ENCODE measurements around the gene PIK3AP1.
A peak's percentile ranks its signal among the peaks of the same experiment; 100 is the strongest.

Gene PIK3AP1

GRCh38 chr10:96642973-96643372, 77.3 kb downstream of the PIK3AP1 start:
- H3K9me3 Mint-ChIP-seq = no peaks in the 10 kb centered on the region
- ATAC-seq (replicated peaks; ENCODE audit: extremely low read depth, poor library complexity, severe bottlenecking) = peak; percentile 68
- H3K36me3 Mint-ChIP-seq (ENCODE audit: insufficient read depth) = peaks cover 19% of the 10 kb centered on the region
- H3K4me1 Mint-ChIP-seq = peaks cover 15% of the 10 kb centered on the region
- no peak overlapping the region for H3K27ac Mint-ChIP-seq (ENCODE audit: low read depth)
- no peak overlapping the region for H3K4me3 Mint-ChIP-seq
- DNase-seq (ENCODE audit: low spot score in 2 of 2) = peak; percentile 42 to 43
- H3K27me3 Mint-ChIP-seq = no peaks in the 10 kb centered on the region

GRCh38 chr10:96642530-96642929, 77.8 kb downstream of the PIK3AP1 start:
- no peaks in the 10 kb centered on the region for H3K9me3 Mint-ChIP-seq
- DNase-seq (ENCODE audit: low spot score in 2 of 2) = no peak
- H3K36me3 Mint-ChIP-seq (ENCODE audit: insufficient read depth) = peaks cover 20% of the 10 kb centered on the region
- H3K4me3 Mint-ChIP-seq = no peak overlapping the region
- no peaks in the 10 kb centered on the region for H3K27me3 Mint-ChIP-seq
- H3K27ac Mint-ChIP-seq (ENCODE audit: low read depth) = peak overlapping the region; percentile 78
- no peak for ATAC-seq (replicated peaks; ENCODE audit: extremely low read depth, poor library complexity, severe bottlenecking)
- peaks cover 11% of the 10 kb centered on the region for H3K4me1 Mint-ChIP-seq

GRCh38 chr10:96641396-96642295, 78.7 kb downstream of the PIK3AP1 start:
- peaks cover 17% of the 10 kb centered on the region for H3K36me3 Mint-ChIP-seq (ENCODE audit: insufficient read depth)
- H3K9me3 Mint-ChIP-seq = no peaks in the 10 kb centered on the region
- H3K27me3 Mint-ChIP-seq = no peaks in the 10 kb centered on the region
- H3K4me3 Mint-ChIP-seq = no peak overlapping the region
- ATAC-seq (replicated peaks; ENCODE audit: extremely low read depth, poor library complexity, severe bottlenecking) (no peak), DNase-seq (ENCODE audit: low spot score in 2 of 2) (no peak)
- peaks cover 2% of the 10 kb centered on the region for H3K4me1 Mint-ChIP-seq
- peak overlapping the region; percentile 78 for H3K27ac Mint-ChIP-seq (ENCODE audit: low read depth)

DNA sequence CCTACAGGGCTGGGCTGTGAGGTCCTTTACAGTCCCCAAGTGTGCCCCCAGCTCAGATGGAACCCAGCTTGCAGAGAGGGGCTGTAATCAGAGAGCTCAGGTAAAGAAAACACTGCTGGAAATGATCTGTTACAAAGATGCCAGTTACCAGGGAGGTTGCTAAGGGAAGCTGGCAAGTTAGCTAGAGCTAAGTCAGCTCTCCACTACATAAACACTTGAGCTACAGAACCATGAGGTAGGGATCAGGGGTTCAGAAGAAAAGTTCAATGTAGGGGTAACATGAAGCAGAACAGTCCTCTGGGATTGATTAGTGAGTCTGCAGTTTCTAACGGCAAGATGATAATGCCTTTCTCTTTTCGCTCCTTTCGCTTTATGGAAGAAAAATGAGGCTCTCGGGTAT, 80.4 kb downstream of the PIK3AP1 start:
- Mint-ChIP-seq H3K36me3 (ENCODE audit: insufficient read depth) (peaks cover 15% of the 10 kb centered on the region), H3K27me3 (no peaks in the 10 kb centered on the region)

GRCh38 chr10:96638696-96639095, 81.6 kb downstream of the PIK3AP1 start:
- Mint-ChIP-seq H3K4me3 (no peak overlapping the region), H3K9me3 (no peaks in the 10 kb centered on the region), H3K27ac (ENCODE audit: low read depth) (no peak overlapping the region), H3K36me3 (ENCODE audit: insufficient read depth) (peaks cover 12% of the 10 kb centered on the region), H3K4me1 (no peaks in the 10 kb centered on the region), H3K27me3 (no peaks in the 10 kb centered on the region)
- DNase-seq (ENCODE audit: low spot score in 2 of 2) = no peak
- ATAC-seq (replicated peaks; ENCODE audit: extremely low read depth, poor library complexity, severe bottlenecking) = no peak

More for the DNA sequence above, 80.4 kb downstream of the PIK3AP1 start:
- Mint-ChIP-seq H3K4me1 (no peaks in the 10 kb centered on the region), H3K27ac (ENCODE audit: low read depth) (no peak overlapping the region), H3K9me3 (no peaks in the 10 kb centered on the region), H3K4me3 (no peak overlapping the region)
- no peak for ATAC-seq (replicated peaks; ENCODE audit: extremely low read depth, poor library complexity, severe bottlenecking)
- DNase-seq (ENCODE audit: low spot score in 2 of 2) = no peak

DNA sequence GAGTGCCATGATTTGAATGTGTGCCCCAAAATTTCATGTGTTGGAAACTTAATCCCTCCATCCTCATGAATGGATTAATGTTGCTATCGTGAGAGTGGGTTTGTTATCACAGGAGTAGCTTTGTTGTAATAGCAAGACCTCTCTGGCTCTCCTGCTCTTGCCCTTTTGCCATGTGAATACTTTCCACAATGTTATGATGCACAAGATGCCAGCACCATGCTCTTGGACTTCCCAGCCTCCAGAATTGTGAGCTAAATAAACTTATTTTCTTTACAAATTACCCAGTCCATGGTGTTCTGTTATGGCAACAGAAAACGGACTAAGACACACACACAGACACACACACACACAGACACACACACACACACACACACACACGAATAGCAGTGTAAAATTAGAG, 82.2 kb downstream of the PIK3AP1 start:
- no peak for DNase-seq (ENCODE audit: low spot score in 2 of 2)
- no peak for ATAC-seq (replicated peaks; ENCODE audit: extremely low read depth, poor library complexity, severe bottlenecking)
- no peaks in the 10 kb centered on the region for H3K9me3 Mint-ChIP-seq
- H3K4me1 Mint-ChIP-seq = no peaks in the 10 kb centered on the region
- no peaks in the 10 kb centered on the region for H3K27me3 Mint-ChIP-seq
- no peak overlapping the region for H3K4me3 Mint-ChIP-seq
- H3K36me3 Mint-ChIP-seq (ENCODE audit: insufficient read depth) = peaks cover 12% of the 10 kb centered on the region
- no peak overlapping the region for H3K27ac Mint-ChIP-seq (ENCODE audit: low read depth)

GRCh38 chr10:96637709-96638108, 82.6 kb downstream of the PIK3AP1 start:
- Mint-ChIP-seq H3K27me3 (no peaks in the 10 kb centered on the region), H3K27ac (ENCODE audit: low read depth) (no peak overlapping the region), H3K4me1 (no peaks in the 10 kb centered on the region), H3K4me3 (no peak overlapping the region), H3K36me3 (ENCODE audit: insufficient read depth) (peaks cover 12% of the 10 kb centered on the region), H3K9me3 (no peaks in the 10 kb centered on the region)
- DNase-seq (ENCODE audit: low spot score in 2 of 2) (no peak), ATAC-seq (replicated peaks; ENCODE audit: extremely low read depth, poor library complexity, severe bottlenecking) (no peak)

GRCh38 chr10:96636551-96636950, 83.8 kb downstream of the PIK3AP1 start:
- no peak overlapping the region for H3K27ac Mint-ChIP-seq (ENCODE audit: low read depth)
- H3K9me3 Mint-ChIP-seq = no peaks in the 10 kb centered on the region
- no peaks in the 10 kb centered on the region for H3K4me1 Mint-ChIP-seq
- no peak overlapping the region for H3K4me3 Mint-ChIP-seq
- ATAC-seq (replicated peaks; ENCODE audit: extremely low read depth, poor library complexity, severe bottlenecking) (no peak), DNase-seq (ENCODE audit: low spot score in 2 of 2) (no peak)
- no peaks in the 10 kb centered on the region for H3K27me3 Mint-ChIP-seq
- H3K36me3 Mint-ChIP-seq (ENCODE audit: insufficient read depth) = peaks cover 9% of the 10 kb centered on the region

- Mint-ChIP-seq H3K36me3 (ENCODE audit: insufficient read depth) (peaks cover 7% of the 10 kb centered on the region), H3K9me3 (no peaks in the 10 kb centered on the region), H3K27me3 (no peaks in the 10 kb centered on the region), H3K27ac (ENCODE audit: low read depth) (no peak overlapping the region), H3K4me1 (no peaks in the 10 kb centered on the region), H3K4me3 (no peak overlapping the region)
- no peak for DNase-seq (ENCODE audit: low spot score in 2 of 2)
- no peak for ATAC-seq (replicated peaks; ENCODE audit: extremely low read depth, poor library complexity, severe bottlenecking)
Observed at GRCh38 chr10:96632974-96633710, 87.2 kb downstream of the PIK3AP1 start.

GRCh38 chr10:96627292-96627691, 93.0 kb downstream of the PIK3AP1 start:
- H3K27me3 Mint-ChIP-seq = no peaks in the 10 kb centered on the region
- no peak for ATAC-seq (replicated peaks; ENCODE audit: extremely low read depth, poor library complexity, severe bottlenecking)

DNA sequence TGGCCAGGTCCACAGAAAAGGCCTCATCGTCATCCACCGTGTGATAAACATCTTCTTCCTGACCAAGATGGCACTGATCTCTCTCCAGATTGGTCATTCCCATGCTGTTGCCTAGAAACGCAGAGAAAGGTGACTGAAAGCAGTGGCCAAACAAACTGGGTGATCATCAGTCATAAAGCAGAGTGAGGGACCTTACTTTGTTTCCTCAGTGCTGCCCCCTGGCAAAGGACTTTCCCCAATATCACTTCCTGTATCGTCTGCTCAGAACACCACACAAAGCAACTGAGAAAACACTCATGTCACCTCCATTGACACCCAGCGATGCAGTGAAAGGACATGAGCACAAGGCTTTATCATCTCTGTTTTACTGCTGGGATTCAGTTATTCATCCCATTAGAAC, 93.5 kb downstream of the PIK3AP1 start:
- ATAC-seq (replicated peaks; ENCODE audit: extremely low read depth, poor library complexity, severe bottlenecking) (no peak), DNase-seq (ENCODE audit: low spot score in 2 of 2) (no peak)
- Mint-ChIP-seq H3K4me3 (no peak overlapping the region), H3K27ac (ENCODE audit: low read depth) (no peak overlapping the region), H3K4me1 (no peaks in the 10 kb centered on the region), H3K27me3 (no peaks in the 10 kb centered on the region), H3K9me3 (no peaks in the 10 kb centered on the region), H3K36me3 (ENCODE audit: insufficient read depth) (peaks cover 10% of the 10 kb centered on the region)

More at GRCh38 chr10:96627292-96627691, 93.0 kb downstream of the PIK3AP1 start:
- Mint-ChIP-seq H3K9me3 (no peaks in the 10 kb centered on the region), H3K27ac (ENCODE audit: low read depth) (no peak overlapping the region), H3K4me3 (no peak overlapping the region), H3K4me1 (no peaks in the 10 kb centered on the region), H3K36me3 (ENCODE audit: insufficient read depth) (peaks cover 6% of the 10 kb centered on the region)
- DNase-seq (ENCODE audit: low spot score in 2 of 2) = no peak

DNA sequence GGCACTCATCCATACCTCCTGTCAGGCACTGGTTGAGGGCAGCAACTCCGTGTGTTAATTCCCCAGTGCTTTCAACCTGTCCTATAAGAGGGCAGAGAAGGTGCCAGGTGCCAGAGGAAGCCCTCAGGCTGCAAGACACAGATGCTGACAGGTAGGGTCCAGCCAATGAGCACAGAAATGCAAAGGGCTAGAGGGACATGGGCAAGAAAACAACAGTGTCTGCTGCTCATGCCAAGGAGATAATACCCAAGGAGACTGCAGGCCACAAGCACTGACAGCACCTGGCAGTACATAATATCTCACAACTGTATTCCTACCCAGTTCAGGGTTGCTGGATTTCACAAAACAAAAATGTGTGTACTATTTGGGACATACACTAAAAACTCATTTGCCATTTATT, 95.1 kb downstream of the PIK3AP1 start:
- no peaks in the 10 kb centered on the region for H3K9me3 Mint-ChIP-seq
- H3K36me3 Mint-ChIP-seq (ENCODE audit: insufficient read depth) = peaks cover 12% of the 10 kb centered on the region
- H3K4me1 Mint-ChIP-seq = no peaks in the 10 kb centered on the region
- H3K27me3 Mint-ChIP-seq = no peaks in the 10 kb centered on the region
- H3K27ac Mint-ChIP-seq (ENCODE audit: low read depth) = no peak overlapping the region
- no peak for DNase-seq (ENCODE audit: low spot score in 2 of 2)
- no peak overlapping the region for H3K4me3 Mint-ChIP-seq
- no peak for ATAC-seq (replicated peaks; ENCODE audit: extremely low read depth, poor library complexity, severe bottlenecking)
